Neutrophil (primary cell): ENCODE data around the gene LMO1.

ENCODE experiments used
- H3K27ac ChIP-seq: fragments of 200-600 bp; sonication (generic); 2 replicates; pipeline ENCODE4 v1.5.1; 2016; ENCODE audit warnings: mild to moderate bottlenecking, moderate library complexity
- H3K27me3 ChIP-seq: fragments of 200-600 bp; sonication (generic); 2 replicates; pipeline ENCODE4 v1.6.0; 2016; ENCODE audit warnings: mild to moderate bottlenecking
- H3K36me3 ChIP-seq: fragments of 200-600 bp; sonication (generic); 2 replicates; pipeline ENCODE4 v1.5.1; 2017
- H3K4me1 ChIP-seq, 2 experiments: fragments of 200-600 bp in 1 of 2; sonication (generic) in 1 of 2; 1 replicate in 1 of 2; 2 replicates in 1 of 2; pipeline versions ENCODE4 v1.5.1 to v1.6.1; 2013 to 2016; ENCODE audit warnings: low read depth in 1 of 2, low read length in 1 of 2, mild to moderate bottlenecking in 1 of 2, moderate library complexity in 1 of 2; ENCODE audit not compliant: control insufficient read depth in 1 of 2, insufficient read depth in 1 of 2
- H3K4me3 ChIP-seq, 2 experiments: fragments of 200-600 bp in 1 of 2; sonication (generic) in 1 of 2; 1 replicate in 1 of 2; 2 replicates in 1 of 2; pipeline ENCODE4 v1.5.1; 2013 to 2016; ENCODE audit warnings: low read depth in 1 of 2, low read length in 1 of 2, mild to moderate bottlenecking in 1 of 2, moderate library complexity in 1 of 2
- H3K9me3 ChIP-seq: fragments of 200-600 bp; sonication (generic); 2 replicates; pipeline ENCODE4 v1.5.1; 2016
- CTCF ChIP-seq: fragments of 200-600 bp; sonication (generic); IDR thresholded peaks from 2 replicates; pipeline ENCODE4 v1.5.1; 2016; ENCODE audit warnings: antibody characterized with exemption

Gene LMO1

DNA sequence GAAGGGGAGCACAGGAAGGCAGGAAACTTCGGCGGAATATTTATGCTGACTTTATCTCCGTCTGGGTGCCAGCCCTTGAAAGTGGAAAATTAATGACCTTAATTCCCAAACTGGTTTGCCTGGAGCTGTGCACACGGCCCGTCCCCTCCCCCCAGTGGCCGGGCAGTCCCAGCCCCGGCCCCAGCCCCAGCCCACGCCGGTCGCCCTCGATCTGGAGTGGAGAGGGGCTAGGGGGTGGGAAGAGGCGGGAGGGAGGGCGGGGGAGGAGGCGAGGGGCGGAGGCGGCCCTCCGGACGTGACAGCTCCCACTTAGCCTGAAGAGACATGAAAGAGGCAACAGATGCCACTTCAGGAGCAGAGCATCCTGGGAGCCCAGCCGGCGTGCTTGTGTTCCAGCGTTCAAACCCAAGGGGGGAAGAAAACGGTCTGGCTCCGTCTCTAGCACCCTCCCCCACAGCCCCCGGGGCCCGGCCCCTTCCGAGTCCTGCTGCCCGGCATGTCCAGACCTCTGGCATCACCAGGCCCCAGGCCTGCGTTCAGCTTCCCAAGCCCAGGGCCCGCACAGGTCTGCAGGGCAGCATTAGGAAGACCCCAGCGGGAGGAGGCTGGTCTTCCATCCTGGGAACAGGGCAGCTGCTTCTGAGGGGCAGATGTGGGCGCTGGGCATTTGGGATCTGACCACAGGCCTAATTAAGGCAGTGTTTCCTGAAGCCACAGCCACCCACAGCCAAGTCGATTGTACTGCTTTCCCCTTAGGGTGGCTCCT lies 20.0 kb upstream of the LMO1 start:
- H3K27me3 ChIP-seq = peaks cover 36% of the 10 kb centered on the region
- no peaks in the 10 kb centered on the region for H3K4me1 ChIP-seq
- H3K27ac ChIP-seq = no peak overlapping the region
- H3K4me3 ChIP-seq = no peak overlapping the region
- no peaks in the 10 kb centered on the region for H3K36me3 ChIP-seq
- TF ChIP-seq CTCF = no peak
- no peaks in the 10 kb centered on the region for H3K9me3 ChIP-seq

DNA sequence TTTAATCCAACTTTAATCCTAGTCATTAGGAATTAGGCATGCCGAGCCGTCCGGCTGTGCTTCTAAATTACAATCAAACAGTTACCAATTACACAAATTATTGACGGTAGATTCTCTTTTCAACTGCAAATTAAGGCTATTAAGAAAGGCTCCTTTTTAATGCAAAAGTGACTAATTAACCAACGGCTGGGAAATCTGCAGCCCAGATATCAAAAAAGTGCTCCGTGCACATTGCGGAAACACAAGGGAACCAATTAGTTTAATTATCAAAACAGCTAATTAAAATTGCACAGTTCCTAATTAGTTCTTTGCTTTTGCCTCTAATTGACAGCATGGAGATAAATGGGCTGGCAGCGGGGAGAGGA lies 19.4 kb upstream of the LMO1 start:
- no peaks in the 10 kb centered on the region for H3K36me3 ChIP-seq
- H3K9me3 ChIP-seq = no peaks in the 10 kb centered on the region
- H3K27me3 ChIP-seq = peaks cover 36% of the 10 kb centered on the region
- no peak for TF ChIP-seq CTCF
- no peak overlapping the region for H3K4me3 ChIP-seq
- no peak overlapping the region for H3K27ac ChIP-seq
- H3K4me1 ChIP-seq = no peaks in the 10 kb centered on the region

DNA sequence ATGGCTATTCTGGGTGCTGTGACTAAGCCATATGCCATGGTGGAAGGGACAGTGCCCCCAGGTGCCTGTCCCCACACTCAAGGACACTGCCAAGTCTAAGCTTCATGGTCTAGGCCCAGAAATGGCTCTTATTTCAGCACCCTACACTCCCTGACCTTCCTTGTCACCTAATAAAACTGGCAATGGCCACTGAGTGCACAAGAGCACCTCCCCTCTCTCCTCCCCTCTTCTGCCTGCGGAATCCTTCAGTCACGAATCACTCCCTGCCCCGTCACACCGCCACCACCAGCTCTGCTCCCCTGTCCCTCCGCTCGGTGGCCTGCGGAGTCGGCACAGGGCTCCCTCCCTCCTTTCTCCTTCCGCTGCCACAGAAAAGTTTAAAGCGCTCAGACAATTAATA lies 19.0 kb upstream of the LMO1 start:
- TF ChIP-seq CTCF = no peak
- Histone ChIP-seq H3K4me3 (no peak overlapping the region), H3K27me3 (peaks cover 36% of the 10 kb centered on the region), H3K27ac (no peak overlapping the region), H3K36me3 (no peaks in the 10 kb centered on the region), H3K9me3 (no peaks in the 10 kb centered on the region), H3K4me1 (no peaks in the 10 kb centered on the region)

- Histone ChIP-seq H3K9me3 (no peaks in the 10 kb centered on the region), H3K36me3 (no peaks in the 10 kb centered on the region), H3K27ac (no peak overlapping the region), H3K27me3 (peaks cover 36% of the 10 kb centered on the region), H3K4me3 (no peak overlapping the region), H3K4me1 (no peaks in the 10 kb centered on the region)
- TF ChIP-seq CTCF = no peak
Measured at GRCh38 chr11:8281266-8281665, 17.6 kb upstream of the LMO1 start.

GRCh38 chr11:8277691-8278090 lies 14.0 kb upstream of the LMO1 start:
- H3K4me1 ChIP-seq = no peaks in the 10 kb centered on the region
- TF ChIP-seq CTCF = no peak
- H3K27me3 ChIP-seq = peaks cover 48% of the 10 kb centered on the region
- no peaks in the 10 kb centered on the region for H3K9me3 ChIP-seq
- H3K4me3 ChIP-seq = no peak overlapping the region
- H3K36me3 ChIP-seq = no peaks in the 10 kb centered on the region
- H3K27ac ChIP-seq = no peak overlapping the region
